Left lung (tissue), 10 donors: Measurements from ENCODE around the gene TRIM31. TPM values are rescaled to one million over a fixed set of nuclear protein-coding genes. Genes with fewer than 3 reads are reported as not detected.

Experiments
- ATAC-seq: fragments of 200-7000 bp; cut with Tn5 transposase; one replicate; pipeline ENCODE4 v1.9.1; 2020; ENCODE audit warnings: moderate library complexity
- DNase-seq, 4 donors: peaks; one replicate each; pipeline ENCODE4 v3.0.0-alpha.2; 2013 to 2020
- H3K27ac ChIP-seq, 2 donors: fragments of 200-600 bp; sonication (generic) in 1 of 2; one replicate each; pipeline versions ENCODE4 v1.5.0 to v1.8.0; 2020 to 2021
- H3K27me3 ChIP-seq, 2 donors: fragments of 200-600 bp; sonication (generic) in 1 of 2; one replicate each; pipeline versions ENCODE4 v1.5.0 to v1.8.0; 2020 to 2021
- H3K36me3 ChIP-seq, 2 donors: fragments of 200-600 bp; sonication (generic) in 1 of 2; one replicate each; pipeline versions ENCODE4 v1.5.0 to v1.8.0; 2020 to 2021
- H3K4me1 ChIP-seq, 2 donors: fragments of 200-600 bp; one replicate each; pipeline ENCODE4 v1.8.0; 2021
- H3K4me3 ChIP-seq, 2 donors: fragments of 200-600 bp; sonication (generic) in 1 of 2; one replicate each; pipeline versions ENCODE4 v1.5.0 to v1.8.0; 2020 to 2021; ENCODE audit warnings: mild to moderate bottlenecking in 1 of 2
- H3K9me3 ChIP-seq, 2 donors: fragments of 200-600 bp; sonication (generic) in 1 of 2; one replicate each; pipeline versions ENCODE4 v1.5.0 to v1.8.0; 2020 to 2021
- intact Hi-C, 2 donors: fragments of 100-400 bp; cut with DNase I; formaldehyde crosslinking; loops; one replicate each; pipeline versions ENCODE4 v1.11.2 to v1.14.2; 2022
- polyA plus RNA-seq, 6 donors: library from polyadenylated mRNA; unstranded; fragments of 120-200 nt; gene quantifications; one replicate each; pipeline ENCODE4 v1.2.1, GENCODE V29; 2013; ENCODE audit not compliant: insufficient read length in 6 of 6
- total RNA-seq, 2 donors: library from RNA; stranded (reverse); fragmentation: NEBNext Ultra II Directional; extraction: Animal tissue kit (Norgen Biotek cat#: 25700); gene quantifications; one replicate each; pipeline ENCODE4 v1.2.1, GENCODE V29; 2021
- TF ChIP-seq, protein P1 (sequence below), 2 donors: fragments of 200-600 bp; sonication (generic) in 1 of 2; IDR thresholded peaks; one replicate each; pipeline versions ENCODE4 v1.5.0 to v1.8.0; 2021; ENCODE audit warnings: antibody characterized with exemption in 2 of 2
- donor health status: DM: no; HTN: yes; CAD: no.
- donor health status: DM: no; HTN: no; CAD: no.

The TRIM31 gene
- total and polyA plus RNA-seq, 8 donors = 0.31 to 0.99 (median 0.49) TPM; not detected in 4

DNA sequence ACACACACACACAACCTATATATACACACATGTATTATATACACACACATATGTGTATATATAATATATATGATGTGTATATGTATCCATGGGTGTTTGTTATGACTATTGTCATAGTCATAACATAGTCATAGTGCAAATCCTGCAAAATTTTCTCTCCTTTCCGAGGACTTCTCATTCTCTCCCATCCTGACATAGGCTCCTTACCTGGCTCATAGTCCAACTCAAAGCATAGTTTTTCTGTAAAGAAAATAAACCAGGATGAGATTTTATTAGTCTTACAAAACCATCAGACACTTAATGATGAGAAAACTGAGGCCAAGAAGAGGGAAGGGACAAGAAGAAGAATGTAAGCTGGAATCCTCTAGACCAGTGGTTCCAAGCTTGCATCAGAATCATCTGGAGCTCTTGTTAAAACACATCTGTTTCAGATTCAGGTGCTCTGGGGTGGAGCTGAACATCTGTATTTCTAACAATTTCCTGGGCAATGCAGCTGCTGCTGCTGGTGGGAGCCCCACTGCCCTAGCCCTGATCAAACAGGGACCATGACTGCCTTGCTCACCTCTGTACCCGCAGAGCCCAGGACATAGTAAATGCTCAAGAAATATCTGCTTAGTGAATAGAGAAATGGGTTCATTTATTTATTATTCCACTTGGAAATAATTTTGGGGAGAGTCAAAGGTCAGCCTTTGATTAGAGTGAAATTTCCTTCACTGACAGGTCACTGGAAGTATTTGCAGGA lies 42.8 kb upstream of the TRIM31 start:
- intact Hi-C loops = no loop called here
- DNase-seq (no peak), ATAC-seq (no peak)
- Histone ChIP-seq H3K4me3 (no peak overlapping the region), H3K27ac (no peak overlapping the region), H3K27me3 (no peaks in the 10 kb centered on the region), H3K9me3 (no peaks in the 10 kb centered on the region), H3K4me1 (peaks cover 0 to 12% of the 10 kb centered on the region in 2 donors), H3K36me3 (no peaks in the 10 kb centered on the region)
- TF ChIP-seq, protein P1, sequence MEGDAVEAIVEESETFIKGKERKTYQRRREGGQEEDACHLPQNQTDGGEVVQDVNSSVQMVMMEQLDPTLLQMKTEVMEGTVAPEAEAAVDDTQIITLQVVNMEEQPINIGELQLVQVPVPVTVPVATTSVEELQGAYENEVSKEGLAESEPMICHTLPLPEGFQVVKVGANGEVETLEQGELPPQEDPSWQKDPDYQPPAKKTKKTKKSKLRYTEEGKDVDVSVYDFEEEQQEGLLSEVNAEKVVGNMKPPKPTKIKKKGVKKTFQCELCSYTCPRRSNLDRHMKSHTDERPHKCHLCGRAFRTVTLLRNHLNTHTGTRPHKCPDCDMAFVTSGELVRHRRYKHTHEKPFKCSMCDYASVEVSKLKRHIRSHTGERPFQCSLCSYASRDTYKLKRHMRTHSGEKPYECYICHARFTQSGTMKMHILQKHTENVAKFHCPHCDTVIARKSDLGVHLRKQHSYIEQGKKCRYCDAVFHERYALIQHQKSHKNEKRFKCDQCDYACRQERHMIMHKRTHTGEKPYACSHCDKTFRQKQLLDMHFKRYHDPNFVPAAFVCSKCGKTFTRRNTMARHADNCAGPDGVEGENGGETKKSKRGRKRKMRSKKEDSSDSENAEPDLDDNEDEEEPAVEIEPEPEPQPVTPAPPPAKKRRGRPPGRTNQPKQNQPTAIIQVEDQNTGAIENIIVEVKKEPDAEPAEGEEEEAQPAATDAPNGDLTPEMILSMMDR (IDR thresholded peaks at IDR 0.05) = no peak

DNA sequence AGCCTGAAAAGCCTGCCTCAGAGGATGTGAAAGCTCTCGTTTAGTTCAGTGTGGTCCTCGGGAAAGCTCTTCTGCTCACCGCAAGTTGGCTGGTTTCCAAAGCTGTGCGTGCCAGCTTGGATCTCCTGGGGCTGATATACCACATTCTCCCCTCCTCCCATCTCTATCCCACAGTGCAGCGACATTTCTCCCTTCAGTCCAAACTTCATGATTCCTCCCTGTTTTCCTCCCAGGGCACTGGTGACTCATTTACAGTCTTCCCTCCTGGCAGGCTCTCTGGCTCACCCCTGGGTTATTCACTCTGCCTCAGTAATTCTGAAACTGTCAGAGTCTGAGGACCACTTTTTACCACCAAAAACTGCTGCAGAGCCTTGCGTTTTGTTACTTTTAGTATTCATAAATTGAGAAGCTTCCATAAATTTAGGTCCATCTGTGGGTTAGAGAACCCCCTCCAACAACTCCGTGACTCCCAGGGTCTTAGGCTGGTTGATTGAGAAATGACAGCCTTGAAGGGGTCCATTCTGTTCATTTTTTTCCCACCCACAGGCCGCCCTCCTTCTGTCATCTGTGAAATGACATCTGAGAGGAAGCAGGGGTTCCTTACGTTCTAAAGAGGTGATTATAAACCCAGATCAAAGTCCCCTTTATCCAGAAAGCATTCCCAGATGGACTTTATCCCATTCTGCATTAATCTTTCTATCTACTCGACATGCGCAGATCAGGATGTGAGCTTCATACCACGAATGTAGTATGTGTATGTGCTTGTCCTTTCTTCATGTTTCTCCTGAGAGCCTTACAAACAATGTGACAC lies 42.0 kb upstream of the TRIM31 start:
- Histone ChIP-seq H3K4me1 (peaks cover 0 to 12% of the 10 kb centered on the region in 2 donors), H3K36me3 (no peaks in the 10 kb centered on the region), H3K9me3 (no peaks in the 10 kb centered on the region), H3K27me3 (no peaks in the 10 kb centered on the region), H3K4me3 (no peak overlapping the region), H3K27ac (no peak overlapping the region)
- no peak for DNase-seq
- intact Hi-C loops = no loop called here
- ATAC-seq = peak; percentile 48
- TF ChIP-seq, protein P1 (IDR thresholded peaks at IDR 0.05) = no peak

DNA sequence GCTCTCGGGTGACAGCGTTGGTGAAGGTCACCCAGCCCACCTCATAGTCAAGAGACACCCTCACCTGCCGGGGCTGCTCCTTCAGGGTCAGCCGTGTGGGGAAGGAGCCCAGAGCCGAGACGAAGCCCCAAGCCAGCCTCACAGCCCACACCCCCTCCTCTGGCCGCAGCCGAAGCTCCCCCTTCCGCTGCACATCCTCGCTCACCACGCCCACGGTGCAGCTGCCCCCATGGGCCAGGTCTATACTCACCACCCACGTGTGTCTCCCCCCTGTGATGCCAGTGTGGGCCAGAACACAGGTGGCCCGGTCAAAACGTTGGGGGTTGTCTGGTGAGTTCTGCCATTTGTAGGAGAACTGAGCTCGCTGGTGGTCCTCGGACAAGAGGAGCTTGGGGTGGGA lies 41.2 kb upstream of the TRIM31 start:
- TF ChIP-seq, protein P1 (IDR thresholded peaks at IDR 0.05) = no peak
- DNase-seq = no peak
- ATAC-seq = no peak
- intact Hi-C loops = no loop called here
- no peak overlapping the region for H3K4me3 ChIP-seq
- H3K27me3 ChIP-seq = no peaks in the 10 kb centered on the region
- no peaks in the 10 kb centered on the region for H3K9me3 ChIP-seq
- no peaks in the 10 kb centered on the region for H3K36me3 ChIP-seq
- no peak overlapping the region for H3K27ac ChIP-seq
- peaks cover 0 to 12% of the 10 kb centered on the region in 2 donors for H3K4me1 ChIP-seq

DNA sequence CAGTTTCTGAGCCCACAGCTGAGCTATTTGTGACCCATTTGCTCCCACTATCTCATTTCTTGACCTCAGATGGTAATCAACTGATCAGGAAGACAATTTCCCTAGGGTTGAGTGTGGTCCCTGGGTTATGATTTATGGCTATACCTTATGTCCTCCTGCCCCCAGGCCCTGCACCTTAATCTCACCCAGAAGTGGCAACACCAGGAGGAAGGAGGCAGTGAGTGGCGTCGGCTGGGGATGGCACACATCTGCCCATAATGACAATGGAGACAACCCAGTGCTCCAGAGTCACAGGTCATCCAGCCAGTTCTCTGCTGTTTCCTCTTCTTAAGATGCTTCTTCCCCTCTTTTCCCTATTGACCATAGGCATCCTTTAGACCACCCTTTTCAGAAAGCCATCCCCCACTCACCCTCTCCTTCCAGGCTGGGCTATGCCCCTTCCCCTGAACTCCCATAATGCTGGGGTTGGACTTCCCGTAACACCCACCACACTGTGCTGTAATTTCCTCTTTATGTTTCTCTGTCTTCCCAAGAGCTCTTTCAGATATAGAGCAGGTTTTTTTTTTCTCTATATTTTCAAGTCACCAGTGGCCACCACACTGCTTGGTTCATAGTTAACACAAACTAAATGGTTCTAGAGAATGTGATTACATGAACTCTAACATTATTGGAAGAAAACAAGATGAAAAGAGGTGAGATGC lies 40.2 kb upstream of the TRIM31 start:
- Histone ChIP-seq H3K9me3 (no peaks in the 10 kb centered on the region), H3K36me3 (no peaks in the 10 kb centered on the region), H3K4me3 (no peak overlapping the region), H3K27ac (no peak overlapping the region), H3K4me1 (peaks cover 0 to 12% of the 10 kb centered on the region in 2 donors), H3K27me3 (no peaks in the 10 kb centered on the region)
- ATAC-seq (no peak), DNase-seq (no peak)
- intact Hi-C loops = no loop called here
- TF ChIP-seq, protein P1 (IDR thresholded peaks at IDR 0.05) = no peak
